CD4-positive, alpha-beta T cell treated with Interleukin-2 at 100 ng/mL for 4 hours (primary cell): ENCODE results near the gene DOLPP1.
"Not testable (repeated sequence)": the region's sequence is repeated elsewhere in the genome, so short reads cannot be mapped to it uniquely, and the experiment has no call there.

Source experiments
- DNase-seq: peaks from one replicate; pipeline ENCODE4 v3.0.0-alpha.2; 2020; ENCODE audit warnings: low spot score

Gene DOLPP1

GRCh38 chr9:129111528-129112151, 30.7 kb downstream of the DOLPP1 start:
- DNase-seq: peak; percentile 12

GRCh38 chr9:129112526-129112925, 31.6 kb downstream of the DOLPP1 start:
- DNase-seq: not testable (repeated sequence)

- DNase-seq: no peak
Observed at GRCh38 chr9:129113645-129114304, 32.9 kb downstream of the DOLPP1 start.

GRCh38 chr9:129118799-129119198, 37.9 kb downstream of the DOLPP1 start:
- DNase-seq: no peak

- DNase-seq: no peak
Observed at GRCh38 chr9:129121483-129121882, 40.6 kb downstream of the DOLPP1 start.

- DNase-seq: no peak
Observed at GRCh38 chr9:129122133-129122532, 41.2 kb downstream of the DOLPP1 start.

- not testable (repeated sequence) for DNase-seq
Observed at GRCh38 chr9:129122976-129123375, 42.1 kb downstream of the DOLPP1 start.

- DNase-seq: no peak
Observed at GRCh38 chr9:129124506-129125069, 43.7 kb downstream of the DOLPP1 start.

GRCh38 chr9:129125478-129125877, 44.6 kb downstream of the DOLPP1 start:
- no peak for DNase-seq

- DNase-seq: no peak
Observed at GRCh38 chr9:129126749-129127618, 46.1 kb downstream of the DOLPP1 start.

- no peak for DNase-seq
Observed at GRCh38 chr9:129128689-129129088, 47.8 kb downstream of the DOLPP1 start.

- not testable (repeated sequence) for DNase-seq
Observed at GRCh38 chr9:129130271-129130670, 49.4 kb downstream of the DOLPP1 start.

GRCh38 chr9:129130791-129131190, 49.9 kb downstream of the DOLPP1 start:
- DNase-seq: no peak

GRCh38 chr9:129131300-129132145, 50.6 kb downstream of the DOLPP1 start:
- peak; percentile 89 for DNase-seq

- DNase-seq: no peak
Observed at GRCh38 chr9:129133082-129133481, 52.2 kb downstream of the DOLPP1 start.

GRCh38 chr9:129135476-129135875, 54.6 kb downstream of the DOLPP1 start:
- DNase-seq: no peak

- DNase-seq: no peak
Observed at GRCh38 chr9:129136446-129137035, 55.6 kb downstream of the DOLPP1 start.

GRCh38 chr9:129137292-129138143, 56.6 kb downstream of the DOLPP1 start:
- no peak for DNase-seq

- DNase-seq: no peak
Observed at GRCh38 chr9:129138144-129138462, 57.2 kb downstream of the DOLPP1 start.

- DNase-seq: no peak
Observed at GRCh38 chr9:129138476-129139232, 57.7 kb downstream of the DOLPP1 start.
